ENCODE measurements around the gene ST6GALNAC3.

- TF ChIP-seq CTCF (IDR thresholded peaks at IDR 0.05) (no peak), POLR2A (IDR thresholded peaks at IDR 0.05) (no peak)
These were observed 6.1 kb downstream of the ST6GALNAC3 start for GRCh38 chr1:76080552-76081079.

Data from heart left ventricle (tissue), 13 donors.